ENCODE measurements around the gene SMG9. TPM values are rescaled to one million over a fixed set of nuclear protein-coding genes. Genes with fewer than 3 reads are reported as not detected.

SMG9 gene
- total and polyA plus RNA-seq, 2 of the 13 experiments (the other 11 are each of a cell fraction or from before 2014, with no cell fraction given): 16.1 to 18.7 TPM

DNA sequence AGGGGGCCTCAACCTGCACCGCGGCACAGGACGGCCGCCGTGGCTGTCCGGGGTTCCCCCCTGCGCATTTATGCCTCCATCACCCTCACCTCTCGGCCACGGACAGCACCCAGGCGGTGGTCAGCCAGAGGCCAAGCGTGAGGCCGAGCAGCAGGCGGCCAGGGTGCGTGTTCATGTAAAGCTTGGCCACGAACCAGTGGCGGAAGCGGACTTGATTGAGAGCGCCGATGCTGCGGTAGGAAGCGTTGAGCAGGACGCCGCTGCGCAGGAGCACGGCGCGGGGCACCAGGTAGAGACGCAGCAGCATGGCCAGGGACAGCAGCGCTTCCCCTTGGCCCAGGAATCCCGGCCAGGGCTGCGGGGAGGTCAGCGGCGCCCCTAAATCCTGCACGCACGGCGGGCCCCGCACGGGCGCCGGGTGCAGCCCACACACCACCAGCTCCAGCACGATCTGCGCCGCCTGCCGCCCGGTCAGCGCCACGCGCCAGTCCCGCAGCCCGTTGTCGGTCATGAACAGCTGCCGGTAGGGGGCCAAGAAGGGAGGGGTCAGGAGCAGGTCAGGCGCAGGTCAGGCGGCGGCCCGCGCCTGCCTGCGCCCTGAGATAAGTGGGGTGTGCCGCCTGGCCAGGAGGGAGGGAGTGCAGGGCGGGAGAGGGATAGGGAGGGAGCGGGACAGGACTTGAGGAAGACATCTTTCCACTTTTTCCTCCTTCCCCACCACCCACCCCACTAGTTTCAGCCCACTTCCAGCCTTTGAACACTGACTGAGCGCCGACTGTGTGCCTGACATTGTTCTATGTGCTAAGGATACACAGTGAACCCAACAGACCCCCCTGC, 19.6 kb upstream of the SMG9 start (continued):
- TF ChIP-seq, protein P1, sequence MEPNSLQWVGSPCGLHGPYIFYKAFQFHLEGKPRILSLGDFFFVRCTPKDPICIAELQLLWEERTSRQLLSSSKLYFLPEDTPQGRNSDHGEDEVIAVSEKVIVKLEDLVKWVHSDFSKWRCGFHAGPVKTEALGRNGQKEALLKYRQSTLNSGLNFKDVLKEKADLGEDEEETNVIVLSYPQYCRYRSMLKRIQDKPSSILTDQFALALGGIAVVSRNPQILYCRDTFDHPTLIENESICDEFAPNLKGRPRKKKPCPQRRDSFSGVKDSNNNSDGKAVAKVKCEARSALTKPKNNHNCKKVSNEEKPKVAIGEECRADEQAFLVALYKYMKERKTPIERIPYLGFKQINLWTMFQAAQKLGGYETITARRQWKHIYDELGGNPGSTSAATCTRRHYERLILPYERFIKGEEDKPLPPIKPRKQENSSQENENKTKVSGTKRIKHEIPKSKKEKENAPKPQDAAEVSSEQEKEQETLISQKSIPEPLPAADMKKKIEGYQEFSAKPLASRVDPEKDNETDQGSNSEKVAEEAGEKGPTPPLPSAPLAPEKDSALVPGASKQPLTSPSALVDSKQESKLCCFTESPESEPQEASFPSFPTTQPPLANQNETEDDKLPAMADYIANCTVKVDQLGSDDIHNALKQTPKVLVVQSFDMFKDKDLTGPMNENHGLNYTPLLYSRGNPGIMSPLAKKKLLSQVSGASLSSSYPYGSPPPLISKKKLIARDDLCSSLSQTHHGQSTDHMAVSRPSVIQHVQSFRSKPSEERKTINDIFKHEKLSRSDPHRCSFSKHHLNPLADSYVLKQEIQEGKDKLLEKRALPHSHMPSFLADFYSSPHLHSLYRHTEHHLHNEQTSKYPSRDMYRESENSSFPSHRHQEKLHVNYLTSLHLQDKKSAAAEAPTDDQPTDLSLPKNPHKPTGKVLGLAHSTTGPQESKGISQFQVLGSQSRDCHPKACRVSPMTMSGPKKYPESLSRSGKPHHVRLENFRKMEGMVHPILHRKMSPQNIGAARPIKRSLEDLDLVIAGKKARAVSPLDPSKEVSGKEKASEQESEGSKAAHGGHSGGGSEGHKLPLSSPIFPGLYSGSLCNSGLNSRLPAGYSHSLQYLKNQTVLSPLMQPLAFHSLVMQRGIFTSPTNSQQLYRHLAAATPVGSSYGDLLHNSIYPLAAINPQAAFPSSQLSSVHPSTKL (CRISPR knock-in tag; IDR thresholded peaks at IDR 0.05): peak; percentile 41; the same call in 1 of the 2 replicates
- TF ChIP-seq BCL6 (CRISPR knock-in tag; IDR thresholded peaks at IDR 0.05) (peak; percentile 25; the same call in 1 of the 2 replicates), THAP11 (CRISPR knock-in tag; IDR thresholded peaks at IDR 0.05) (peak; percentile 69), ZNF619 (CRISPR knock-in tag; IDR thresholded peaks at IDR 0.05) (0 out of 2 replicates have a peak, but pooled peaks have one; percentile 21), ZNF430 (CRISPR knock-in tag; IDR thresholded peaks at IDR 0.05) (peak; percentile 62; the same call in 1 of the 2 replicates), KDM2A (CRISPR knock-in tag; IDR thresholded peaks at IDR 0.05; ENCODE audit: borderline replicate concordance, low read depth) (peak; percentile 76; the same call in 1 of the 2 replicates), ZSCAN21 (CRISPR knock-in tag; IDR thresholded peaks at IDR 0.05; ENCODE audit: borderline replicate concordance) (peak; percentile 87), YEATS4 (CRISPR knock-in tag; IDR thresholded peaks at IDR 0.05; ENCODE audit: borderline replicate concordance) (peak; percentile 61; the same call in 1 of the 2 replicates), MYC (CRISPR knock-in tag; IDR thresholded peaks at IDR 0.05; ENCODE audit: borderline replicate concordance) (peak; percentile 73), POGZ (CRISPR knock-in tag; IDR thresholded peaks at IDR 0.05) (peak; percentile 42; the same call in 1 of the 2 replicates), MBNL3 (CRISPR knock-in tag; conservative IDR thresholded peaks at IDR 0.05) (no peak), ZFP36L2 (CRISPR knock-in tag; IDR thresholded peaks at IDR 0.05) (no peak)
- TF ChIP-seq, protein P2, sequence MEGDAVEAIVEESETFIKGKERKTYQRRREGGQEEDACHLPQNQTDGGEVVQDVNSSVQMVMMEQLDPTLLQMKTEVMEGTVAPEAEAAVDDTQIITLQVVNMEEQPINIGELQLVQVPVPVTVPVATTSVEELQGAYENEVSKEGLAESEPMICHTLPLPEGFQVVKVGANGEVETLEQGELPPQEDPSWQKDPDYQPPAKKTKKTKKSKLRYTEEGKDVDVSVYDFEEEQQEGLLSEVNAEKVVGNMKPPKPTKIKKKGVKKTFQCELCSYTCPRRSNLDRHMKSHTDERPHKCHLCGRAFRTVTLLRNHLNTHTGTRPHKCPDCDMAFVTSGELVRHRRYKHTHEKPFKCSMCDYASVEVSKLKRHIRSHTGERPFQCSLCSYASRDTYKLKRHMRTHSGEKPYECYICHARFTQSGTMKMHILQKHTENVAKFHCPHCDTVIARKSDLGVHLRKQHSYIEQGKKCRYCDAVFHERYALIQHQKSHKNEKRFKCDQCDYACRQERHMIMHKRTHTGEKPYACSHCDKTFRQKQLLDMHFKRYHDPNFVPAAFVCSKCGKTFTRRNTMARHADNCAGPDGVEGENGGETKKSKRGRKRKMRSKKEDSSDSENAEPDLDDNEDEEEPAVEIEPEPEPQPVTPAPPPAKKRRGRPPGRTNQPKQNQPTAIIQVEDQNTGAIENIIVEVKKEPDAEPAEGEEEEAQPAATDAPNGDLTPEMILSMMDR (CRISPR knock-in tag; IDR thresholded peaks at IDR 0.05): peak; percentile 87
- TF ChIP-seq, protein P3, sequence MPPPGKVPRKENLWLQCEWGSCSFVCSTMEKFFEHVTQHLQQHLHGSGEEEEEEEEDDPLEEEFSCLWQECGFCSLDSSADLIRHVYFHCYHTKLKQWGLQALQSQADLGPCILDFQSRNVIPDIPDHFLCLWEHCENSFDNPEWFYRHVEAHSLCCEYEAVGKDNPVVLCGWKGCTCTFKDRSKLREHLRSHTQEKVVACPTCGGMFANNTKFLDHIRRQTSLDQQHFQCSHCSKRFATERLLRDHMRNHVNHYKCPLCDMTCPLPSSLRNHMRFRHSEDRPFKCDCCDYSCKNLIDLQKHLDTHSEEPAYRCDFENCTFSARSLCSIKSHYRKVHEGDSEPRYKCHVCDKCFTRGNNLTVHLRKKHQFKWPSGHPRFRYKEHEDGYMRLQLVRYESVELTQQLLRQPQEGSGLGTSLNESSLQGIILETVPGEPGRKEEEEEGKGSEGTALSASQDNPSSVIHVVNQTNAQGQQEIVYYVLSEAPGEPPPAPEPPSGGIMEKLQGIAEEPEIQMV (CRISPR knock-in tag; IDR thresholded peaks at IDR 0.05; ENCODE audit: low read depth): peak; percentile 99
- TF ChIP-seq, protein P4, sequence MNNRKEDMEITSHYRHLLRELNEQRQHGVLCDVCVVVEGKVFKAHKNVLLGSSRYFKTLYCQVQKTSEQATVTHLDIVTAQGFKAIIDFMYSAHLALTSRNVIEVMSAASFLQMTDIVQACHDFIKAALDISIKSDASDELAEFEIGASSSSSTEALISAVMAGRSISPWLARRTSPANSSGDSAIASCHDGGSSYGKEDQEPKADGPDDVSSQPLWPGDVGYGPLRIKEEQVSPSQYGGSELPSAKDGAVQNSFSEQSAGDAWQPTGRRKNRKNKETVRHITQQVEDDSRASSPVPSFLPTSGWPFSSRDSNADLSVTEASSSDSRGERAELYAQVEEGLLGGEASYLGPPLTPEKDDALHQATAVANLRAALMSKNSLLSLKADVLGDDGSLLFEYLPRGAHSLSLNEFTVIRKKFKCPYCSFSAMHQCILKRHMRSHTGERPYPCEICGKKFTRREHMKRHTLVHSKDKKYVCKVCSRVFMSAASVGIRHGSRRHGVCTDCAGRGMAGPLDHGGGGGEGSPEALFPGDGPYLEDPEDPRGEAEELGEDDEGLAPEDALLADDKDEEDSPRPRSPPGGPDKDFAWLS (CRISPR knock-in tag; IDR thresholded peaks at IDR 0.05; ENCODE audit: borderline replicate concordance): 0 out of 2 replicates have a peak, but pooled peaks have one; percentile 44

Measured in HepG2 (cell line).